ENCODE measurements around the gene PLA2G4F. TPM values are rescaled to one million over a fixed set of nuclear protein-coding genes. Genes with fewer than 3 reads are reported as not detected.

Gene PLA2G4F
- total RNA-seq, 1 donor from 2014 or later = not detected

- intact Hi-C loops (cut with micrococcal nuclease) = no loop called here
These were observed 6.8 kb downstream of the PLA2G4F start for GRCh38 chr15:42149493-42150218.

- intact Hi-C loops (cut with micrococcal nuclease) = no loop called here
These were observed 7.5 kb downstream of the PLA2G4F start for GRCh38 chr15:42148808-42149492.

- intact Hi-C loops (cut with micrococcal nuclease) = no loop called here
These were observed 9.1 kb downstream of the PLA2G4F start for GRCh38 chr15:42147431-42147735.

- intact Hi-C loops (cut with micrococcal nuclease) = no loop called here
These were observed 9.6 kb downstream of the PLA2G4F start for GRCh38 chr15:42146551-42147430.

- intact Hi-C loops (cut with micrococcal nuclease) = no loop called here
These were observed 10.6 kb downstream of the PLA2G4F start for GRCh38 chr15:42145546-42146455.

GRCh38 chr15:42144841-42145375 lies 11.5 kb downstream of the PLA2G4F start:
- intact Hi-C loops (cut with micrococcal nuclease) = no loop called here

GRCh38 chr15:42143866-42144625 lies 12.4 kb downstream of the PLA2G4F start:
- intact Hi-C loops (cut with micrococcal nuclease) = no loop called here

GRCh38 chr15:42143356-42143755 lies 13.1 kb downstream of the PLA2G4F start:
- intact Hi-C loops (cut with micrococcal nuclease) = no loop called here

GRCh38 chr15:42141795-42142667 lies 14.4 kb downstream of the PLA2G4F start:
- intact Hi-C loops (cut with micrococcal nuclease) = no loop called here

GRCh38 chr15:42141246-42141645 lies 15.2 kb downstream of the PLA2G4F start:
- intact Hi-C loops (cut with micrococcal nuclease) = no loop called here

- intact Hi-C loops (cut with micrococcal nuclease) = no loop called here
These were observed 15.9 kb downstream of the PLA2G4F start for GRCh38 chr15:42140383-42141070.

- intact Hi-C loops (cut with micrococcal nuclease) = no loop called here
These were observed 16.8 kb downstream of the PLA2G4F start for GRCh38 chr15:42139596-42139995.

- intact Hi-C loops (cut with micrococcal nuclease) = no loop called here
These were observed 17.5 kb downstream of the PLA2G4F start for GRCh38 chr15:42138968-42139386.

GRCh38 chr15:42138411-42138810 lies 18.0 kb downstream of the PLA2G4F start:
- intact Hi-C loops (cut with micrococcal nuclease) = no loop called here

- intact Hi-C loops (cut with micrococcal nuclease) = loop anchor here (1.0 kb wide), 2 partner anchors 248 to 334 kb away; no protein-coding TSS in a partner anchor
These were observed 18.8 kb downstream of the PLA2G4F start for GRCh38 chr15:42137461-42138261.

GRCh38 chr15:42136513-42136912 lies 19.9 kb downstream of the PLA2G4F start:
- intact Hi-C loops (cut with micrococcal nuclease) = no loop called here

- intact Hi-C loops (cut with micrococcal nuclease) = no loop called here
These were observed 21.1 kb downstream of the PLA2G4F start for GRCh38 chr15:42135351-42135750.
